Measurements from ENCODE around the gene ALDH4A1.

DNA sequence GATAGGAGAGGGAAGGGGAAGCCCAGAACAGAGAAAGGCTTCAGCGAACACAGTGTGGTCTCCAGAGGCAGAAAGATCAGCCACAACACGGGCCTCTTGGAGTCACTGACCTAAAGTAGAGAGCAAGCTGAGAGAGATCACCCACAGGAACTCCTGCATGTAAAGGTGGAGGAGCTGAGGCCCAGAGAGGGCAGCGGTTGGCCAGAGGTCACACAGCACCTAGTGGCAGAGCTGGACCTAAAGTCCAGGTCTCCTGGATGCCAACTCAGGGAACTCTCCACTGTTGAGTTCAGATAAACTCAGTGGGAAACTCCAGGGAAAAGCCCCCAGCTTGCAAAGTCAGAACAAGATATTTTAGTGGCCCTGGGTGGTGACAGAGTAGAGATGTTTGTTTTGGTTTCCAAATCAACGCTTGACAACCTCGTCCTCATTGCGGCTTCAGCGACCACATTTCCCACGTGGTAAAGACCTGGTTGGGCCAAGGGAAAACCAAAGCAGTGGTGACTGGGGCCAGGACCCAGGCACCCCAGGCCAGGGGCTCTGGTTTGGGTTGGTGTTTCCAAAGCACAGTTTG lies 49.5 kb upstream of the ALDH4A1 start:
- TF ChIP-seq POLR2AphosphoS5 (IDR thresholded peaks at IDR 0.05), result no peak
- TF ChIP-seq, protein P1, sequence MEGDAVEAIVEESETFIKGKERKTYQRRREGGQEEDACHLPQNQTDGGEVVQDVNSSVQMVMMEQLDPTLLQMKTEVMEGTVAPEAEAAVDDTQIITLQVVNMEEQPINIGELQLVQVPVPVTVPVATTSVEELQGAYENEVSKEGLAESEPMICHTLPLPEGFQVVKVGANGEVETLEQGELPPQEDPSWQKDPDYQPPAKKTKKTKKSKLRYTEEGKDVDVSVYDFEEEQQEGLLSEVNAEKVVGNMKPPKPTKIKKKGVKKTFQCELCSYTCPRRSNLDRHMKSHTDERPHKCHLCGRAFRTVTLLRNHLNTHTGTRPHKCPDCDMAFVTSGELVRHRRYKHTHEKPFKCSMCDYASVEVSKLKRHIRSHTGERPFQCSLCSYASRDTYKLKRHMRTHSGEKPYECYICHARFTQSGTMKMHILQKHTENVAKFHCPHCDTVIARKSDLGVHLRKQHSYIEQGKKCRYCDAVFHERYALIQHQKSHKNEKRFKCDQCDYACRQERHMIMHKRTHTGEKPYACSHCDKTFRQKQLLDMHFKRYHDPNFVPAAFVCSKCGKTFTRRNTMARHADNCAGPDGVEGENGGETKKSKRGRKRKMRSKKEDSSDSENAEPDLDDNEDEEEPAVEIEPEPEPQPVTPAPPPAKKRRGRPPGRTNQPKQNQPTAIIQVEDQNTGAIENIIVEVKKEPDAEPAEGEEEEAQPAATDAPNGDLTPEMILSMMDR (IDR thresholded peaks at IDR 0.05), result no peak
- no peak for TF ChIP-seq EP300 (IDR thresholded peaks at IDR 0.05)

All from stomach (tissue), 4 donors.